Measurements from ENCODE around the gene CFAP251.

DNA sequence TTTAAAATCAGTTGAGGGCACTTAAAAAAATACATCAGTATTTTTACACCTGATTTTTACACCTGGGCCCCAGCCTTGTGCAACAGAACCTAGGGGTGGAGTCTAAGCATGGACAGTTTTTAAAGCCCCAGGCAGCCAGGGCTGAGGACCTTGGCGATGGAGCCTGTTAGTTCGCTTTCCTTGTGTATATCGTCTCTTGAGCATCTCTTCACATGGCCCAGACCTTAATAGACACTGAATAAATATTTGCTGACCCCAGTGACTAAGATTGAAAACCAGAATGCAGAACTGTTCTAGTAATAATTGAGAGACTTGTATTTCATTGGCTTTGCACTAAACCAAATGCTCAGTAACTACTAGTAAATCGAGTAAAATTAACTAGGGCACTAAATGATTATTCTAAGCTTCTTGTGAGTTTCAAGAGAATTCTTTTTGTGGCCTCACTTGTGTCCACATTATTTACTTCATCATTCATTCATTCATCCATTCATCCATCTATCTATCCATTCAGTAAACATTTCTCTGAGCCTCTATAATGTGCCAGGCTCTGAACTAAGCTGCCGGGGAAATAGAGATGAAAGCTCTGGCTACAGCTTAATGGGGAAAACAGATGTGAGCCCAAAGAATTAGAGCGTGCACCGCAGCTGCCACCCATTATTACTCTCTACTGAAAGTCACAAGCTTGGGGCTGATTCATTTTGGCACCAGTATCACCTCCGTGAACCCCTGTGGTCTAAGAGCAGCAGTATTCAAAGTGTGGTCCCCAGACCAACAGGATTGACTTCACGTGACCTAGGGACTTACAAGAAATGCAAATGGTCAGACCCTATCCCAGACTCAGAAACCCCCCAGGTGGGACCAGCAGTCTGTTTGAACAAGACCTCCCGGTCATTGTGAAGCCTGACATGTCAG, 72.6 kb downstream of the CFAP251 start:
- TF ChIP-seq, protein P1, sequence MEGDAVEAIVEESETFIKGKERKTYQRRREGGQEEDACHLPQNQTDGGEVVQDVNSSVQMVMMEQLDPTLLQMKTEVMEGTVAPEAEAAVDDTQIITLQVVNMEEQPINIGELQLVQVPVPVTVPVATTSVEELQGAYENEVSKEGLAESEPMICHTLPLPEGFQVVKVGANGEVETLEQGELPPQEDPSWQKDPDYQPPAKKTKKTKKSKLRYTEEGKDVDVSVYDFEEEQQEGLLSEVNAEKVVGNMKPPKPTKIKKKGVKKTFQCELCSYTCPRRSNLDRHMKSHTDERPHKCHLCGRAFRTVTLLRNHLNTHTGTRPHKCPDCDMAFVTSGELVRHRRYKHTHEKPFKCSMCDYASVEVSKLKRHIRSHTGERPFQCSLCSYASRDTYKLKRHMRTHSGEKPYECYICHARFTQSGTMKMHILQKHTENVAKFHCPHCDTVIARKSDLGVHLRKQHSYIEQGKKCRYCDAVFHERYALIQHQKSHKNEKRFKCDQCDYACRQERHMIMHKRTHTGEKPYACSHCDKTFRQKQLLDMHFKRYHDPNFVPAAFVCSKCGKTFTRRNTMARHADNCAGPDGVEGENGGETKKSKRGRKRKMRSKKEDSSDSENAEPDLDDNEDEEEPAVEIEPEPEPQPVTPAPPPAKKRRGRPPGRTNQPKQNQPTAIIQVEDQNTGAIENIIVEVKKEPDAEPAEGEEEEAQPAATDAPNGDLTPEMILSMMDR (conservative IDR thresholded peaks at IDR 0.05; ENCODE audit: low read depth, low read length): no peak
- TF ChIP-seq EZH2phosphoT487 (IDR thresholded peaks at IDR 0.05; ENCODE audit: borderline replicate concordance, low read length) (no peak), EZH2 (IDR thresholded peaks at IDR 0.05; ENCODE audit: low read length, unreplicated experiment) (no peak)
